Mucosa of descending colon (tissue), 3 donors: ENCODE data around the gene JADE1. TPM values are rescaled to one million over a fixed set of nuclear protein-coding genes. Genes with fewer than 3 reads are reported as not detected.

Experiments used
- ATAC-seq: fragments of 200-7000 bp; cut with Tn5 transposase; one replicate; pipeline ENCODE4 v1.9.1; 2020; ENCODE audit warnings: mild to moderate bottlenecking, moderate library complexity
- DNase-seq, 3 donors: peaks; one replicate each; pipeline ENCODE4 v3.0.0-alpha.2; 2020
- H3K36me3 ChIP-seq: fragments of 200-600 bp; one replicate; pipeline ENCODE4 v1.8.0; 2021; ENCODE audit warnings: low read depth, mild to moderate bottlenecking
- H3K4me1 ChIP-seq: fragments of 200-600 bp; one replicate; pipeline ENCODE4 v1.8.0; 2021; ENCODE audit warnings: low read depth, mild to moderate bottlenecking
- H3K4me3 ChIP-seq: fragments of 200-600 bp; one replicate; pipeline ENCODE4 v1.8.0; 2021; ENCODE audit warnings: mild to moderate bottlenecking
- H3K9me3 ChIP-seq: fragments of 200-600 bp; one replicate; pipeline ENCODE4 v1.8.0; 2021; ENCODE audit warnings: mild to moderate bottlenecking
- CTCF ChIP-seq: fragments of 200-600 bp; IDR thresholded peaks from one replicate; pipeline ENCODE4 v1.8.0; 2022; ENCODE audit warnings: antibody characterized with exemption, mild to moderate bottlenecking
- intact Hi-C, 2 donors: fragments of 100-400 bp; cut with DNase I in 1 of 2; cut with micrococcal nuclease in 1 of 2; formaldehyde crosslinking; loops; one replicate each; pipeline versions ENCODE4 v1.11.0 to v1.11.1; 2022; cut with DNase I, micrococcal nuclease
- total RNA-seq, 3 donors: library from RNA; stranded (reverse); fragmentation: NEBNext Ultra II Directional in 2 of 3; extraction: Animal tissue kit (Norgen Biotek cat#: 25700) in 2 of 3; gene quantifications; one replicate each; pipeline versions ENCODE4 v1.2.1 to v1.2.4, GENCODE V29; 2021 to 2023
- donor health status: DM: no; HTN: no; CAD: no; lungs with moderate emphysema.
- donor health status: DM: no; HTN: no; CAD: no.
- donor health status: DM: no; HTN: yes; CAD: no.

Gene JADE1
- total RNA-seq, 3 donors from 2014 or later = 8.5 to 30.9 (median 10.8) TPM

DNA sequence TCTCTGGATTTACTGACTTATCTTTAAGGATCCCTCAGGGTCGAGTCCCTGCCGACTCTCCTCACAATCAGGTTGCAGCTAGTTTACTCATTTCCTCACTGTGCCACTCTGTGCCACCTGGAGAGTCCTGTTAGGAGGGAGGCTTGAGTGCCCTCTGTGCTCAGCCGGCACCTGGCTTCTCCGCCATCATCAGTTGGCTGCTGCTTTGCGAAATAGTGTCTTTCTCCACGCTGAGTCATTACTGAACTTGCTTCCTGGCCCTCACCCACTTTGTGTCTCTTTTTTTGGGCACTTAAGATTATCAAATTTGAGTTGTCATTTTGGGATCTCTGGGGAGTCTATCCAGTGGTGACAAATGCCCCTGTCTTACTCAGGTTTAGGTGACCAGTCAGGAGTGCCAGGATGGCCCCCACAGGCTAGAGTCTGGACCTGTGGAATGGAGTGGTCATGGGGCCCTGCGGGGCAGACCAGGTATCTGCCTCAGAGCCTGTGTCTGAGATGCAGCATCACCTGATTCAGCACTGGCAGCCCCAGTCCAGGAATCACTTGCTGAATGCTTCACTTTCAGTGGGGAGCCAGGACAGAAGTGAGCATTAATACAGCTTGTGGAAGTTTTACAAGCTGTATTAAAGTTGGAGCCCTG lies 37.7 kb downstream of the JADE1 start:
- Histone ChIP-seq H3K9me3 (no peaks in the 10 kb centered on the region), H3K4me3 (no peak overlapping the region), H3K36me3 (no peaks in the 10 kb centered on the region), H3K4me1 (no peaks in the 10 kb centered on the region)
- TF ChIP-seq CTCF = no peak
- intact Hi-C loops = no loop called here
- DNase-seq (no peak), ATAC-seq (peak; percentile 24)

- no peak for TF ChIP-seq CTCF
- no peaks in the 10 kb centered on the region for H3K4me1 ChIP-seq
- intact Hi-C loops = no loop called here
- no peak overlapping the region for H3K4me3 ChIP-seq
- no peaks in the 10 kb centered on the region for H3K9me3 ChIP-seq
- DNase-seq = no peak
- no peak for ATAC-seq
- no peaks in the 10 kb centered on the region for H3K36me3 ChIP-seq
These were observed 39.0 kb downstream of the JADE1 start for GRCh38 chr4:128848461-128848860.

- Histone ChIP-seq H3K36me3 (no peaks in the 10 kb centered on the region), H3K4me1 (no peaks in the 10 kb centered on the region), H3K9me3 (no peaks in the 10 kb centered on the region), H3K4me3 (no peak overlapping the region)
- intact Hi-C loops = no loop called here
- DNase-seq (no peak), ATAC-seq (no peak)
- no peak for TF ChIP-seq CTCF
These were observed 40.8 kb downstream of the JADE1 start for GRCh38 chr4:128850252-128850651.

DNA sequence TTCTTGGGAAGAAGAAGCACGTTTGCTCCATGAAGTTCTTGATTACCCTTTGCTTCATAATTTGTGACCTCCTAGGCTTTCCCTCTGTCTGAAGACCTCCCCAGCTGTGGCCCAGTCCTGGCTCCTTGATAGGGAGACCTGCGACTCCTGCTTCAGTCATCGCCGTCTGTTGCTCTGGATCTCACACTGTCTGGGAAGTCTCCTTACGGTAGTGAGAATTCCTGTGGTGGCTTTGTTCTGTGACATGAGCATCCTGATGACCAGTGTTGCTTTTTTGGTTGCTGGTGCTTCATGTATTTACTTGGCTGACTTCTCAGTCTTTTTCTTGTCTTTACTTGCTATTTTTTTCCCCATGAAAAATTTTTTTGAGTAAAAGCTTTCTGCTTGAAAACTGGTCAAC lies 44.2 kb downstream of the JADE1 start:
- no peak for ATAC-seq
- Histone ChIP-seq H3K36me3 (no peaks in the 10 kb centered on the region), H3K9me3 (no peaks in the 10 kb centered on the region), H3K4me3 (no peak overlapping the region), H3K4me1 (no peaks in the 10 kb centered on the region)
- no peak for DNase-seq
- TF ChIP-seq CTCF = no peak
- intact Hi-C loops = no loop called here

- Histone ChIP-seq H3K9me3 (no peaks in the 10 kb centered on the region), H3K4me1 (peaks cover 3% of the 10 kb centered on the region), H3K4me3 (no peak overlapping the region), H3K36me3 (no peaks in the 10 kb centered on the region)
- no peak for TF ChIP-seq CTCF
- no peak for DNase-seq
- ATAC-seq = peak; percentile 61
- intact Hi-C loops = no loop called here
These were observed 44.9 kb downstream of the JADE1 start for GRCh38 chr4:128854433-128854832.

GRCh38 chr4:128855621-128856020 lies 46.1 kb downstream of the JADE1 start:
- Histone ChIP-seq H3K9me3 (no peaks in the 10 kb centered on the region), H3K4me3 (no peak overlapping the region), H3K36me3 (no peaks in the 10 kb centered on the region), H3K4me1 (peaks cover 6% of the 10 kb centered on the region)
- ATAC-seq (no peak), DNase-seq (no peak)
- TF ChIP-seq CTCF = no peak
- intact Hi-C loops = no loop called here
